NCI-H82 treated with DMSO at 0.1 percent for 48 hours (cell line): ENCODE measurements around the gene GRM7.

Experiments used
- DNase-seq: peaks from one replicate; lab custom pipeline; 2025; ENCODE audit not compliant: unreplicated experiment; lab: John Stamatoyannopoulos, UW

GRM7 gene

DNA sequence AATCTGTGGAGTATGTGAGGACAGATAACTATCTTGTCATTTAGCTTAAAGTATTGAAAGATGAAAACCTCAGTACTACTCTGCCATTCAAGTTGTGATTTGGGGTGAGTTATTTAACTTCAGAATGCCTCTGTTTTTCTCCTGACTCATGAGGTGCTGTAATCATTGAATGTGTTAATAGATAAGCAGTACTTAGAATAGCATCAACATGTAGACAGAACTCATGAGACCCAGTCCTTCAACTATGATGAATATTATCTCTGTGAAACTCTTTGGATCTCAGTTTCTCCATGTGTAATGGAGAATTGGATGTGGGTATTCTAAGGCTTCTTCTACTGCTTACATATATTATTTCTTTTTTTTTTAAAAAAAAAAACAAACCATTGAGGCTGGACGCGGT lies 431.4 kb downstream of the GRM7 start:
- DNase-seq: no peak

DNA sequence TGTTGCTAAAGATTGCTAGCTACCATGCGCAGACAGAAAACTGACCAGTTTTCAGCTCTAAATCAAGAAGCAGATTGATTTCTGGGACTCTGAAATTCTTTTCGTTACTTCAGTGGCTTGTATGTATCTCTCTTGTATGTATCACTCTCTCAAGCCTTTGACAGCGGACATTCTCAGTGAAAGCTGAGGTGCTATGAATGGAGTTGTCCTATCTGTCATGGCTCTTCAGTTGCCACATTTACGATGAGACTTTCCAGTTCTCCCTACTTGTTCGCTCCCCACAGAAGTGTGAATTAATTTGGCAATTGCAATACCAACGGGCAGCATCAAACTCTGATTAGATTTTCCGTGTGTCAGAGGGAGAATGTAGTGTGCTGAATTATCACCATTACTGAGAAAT lies 432.4 kb downstream of the GRM7 start:
- DNase-seq: no peak

DNA sequence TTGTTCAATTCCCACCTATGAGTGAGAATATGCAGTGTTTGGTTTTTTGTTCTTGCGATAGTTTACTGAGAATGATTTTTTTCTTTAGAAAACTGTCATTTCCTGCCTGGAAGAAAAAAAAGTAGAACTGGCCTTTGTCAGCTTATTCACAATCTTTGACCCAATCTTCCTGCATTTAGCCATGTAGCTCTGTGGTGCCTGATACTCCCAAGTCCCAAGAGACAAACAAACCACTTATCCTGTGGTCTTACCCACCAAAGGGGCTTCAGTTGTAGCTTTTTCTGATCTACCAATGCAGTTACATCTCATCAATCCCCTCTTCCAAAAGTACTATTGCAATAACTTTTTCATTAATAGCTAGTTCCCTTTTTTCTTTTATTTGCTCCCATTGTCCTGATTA lies 444.6 kb downstream of the GRM7 start:
- DNase-seq: no peak

DNA sequence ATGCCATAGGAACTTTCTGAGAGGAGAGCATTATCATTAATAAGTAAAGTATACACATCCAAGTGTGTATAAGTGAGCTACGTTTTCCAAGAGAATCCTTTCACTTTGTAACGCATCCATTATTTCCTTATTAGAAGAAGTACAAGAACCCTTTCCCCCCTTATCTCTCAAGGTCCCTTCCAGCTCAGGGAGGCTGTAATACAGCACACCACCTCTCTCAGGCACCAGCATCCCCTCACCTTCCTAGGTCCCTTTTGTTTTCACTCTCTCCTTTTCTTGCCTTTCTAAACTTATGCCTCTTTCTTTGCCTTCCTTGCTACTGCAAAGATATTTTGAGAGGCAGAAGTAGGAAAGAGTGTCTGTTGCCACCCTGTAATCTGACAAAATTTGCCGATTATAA lies 446.0 kb downstream of the GRM7 start:
- no peak for DNase-seq

DNA sequence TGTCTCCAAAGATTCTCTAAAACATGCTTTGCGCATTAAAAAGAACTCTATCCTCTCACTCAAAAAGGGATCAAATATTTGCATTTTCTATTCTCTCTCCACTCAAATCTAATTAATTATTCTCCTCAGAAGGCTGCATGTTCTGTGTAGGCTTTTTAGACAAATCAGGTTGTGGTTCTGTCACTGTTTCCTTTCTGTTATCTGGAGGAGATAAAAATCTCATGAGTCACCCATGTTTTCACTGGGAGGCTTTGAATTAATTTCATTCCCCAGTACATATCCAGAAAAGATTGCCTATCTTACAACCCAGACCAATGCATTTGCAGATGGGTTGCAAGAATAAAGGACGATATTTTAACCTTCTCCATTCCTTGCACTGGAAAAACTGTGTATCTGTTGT lies 446.5 kb downstream of the GRM7 start:
- no peak for DNase-seq

DNA sequence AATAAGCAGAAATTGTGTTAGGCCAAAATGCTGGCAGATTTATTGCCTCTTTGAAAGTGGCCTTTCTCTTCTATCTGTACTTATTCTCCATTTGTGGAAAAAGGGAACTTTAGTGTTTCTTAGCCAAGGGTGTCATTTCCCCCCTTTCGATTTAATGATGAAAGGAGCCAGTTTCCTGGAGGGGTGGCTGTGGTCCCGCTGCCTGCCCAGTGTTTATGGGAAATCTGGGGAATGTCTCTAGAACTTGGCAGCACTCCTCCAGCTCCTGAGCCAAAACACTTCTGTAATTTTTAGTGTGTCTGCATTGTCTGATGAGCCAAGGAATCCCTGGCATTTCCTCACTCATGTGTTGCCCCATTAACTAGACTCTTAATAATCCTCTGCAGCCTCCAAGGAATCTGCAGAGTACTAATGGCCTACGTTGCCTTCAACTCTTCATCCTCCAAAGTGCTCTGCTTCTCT lies 448.8 kb downstream of the GRM7 start:
- no peak for DNase-seq

DNA sequence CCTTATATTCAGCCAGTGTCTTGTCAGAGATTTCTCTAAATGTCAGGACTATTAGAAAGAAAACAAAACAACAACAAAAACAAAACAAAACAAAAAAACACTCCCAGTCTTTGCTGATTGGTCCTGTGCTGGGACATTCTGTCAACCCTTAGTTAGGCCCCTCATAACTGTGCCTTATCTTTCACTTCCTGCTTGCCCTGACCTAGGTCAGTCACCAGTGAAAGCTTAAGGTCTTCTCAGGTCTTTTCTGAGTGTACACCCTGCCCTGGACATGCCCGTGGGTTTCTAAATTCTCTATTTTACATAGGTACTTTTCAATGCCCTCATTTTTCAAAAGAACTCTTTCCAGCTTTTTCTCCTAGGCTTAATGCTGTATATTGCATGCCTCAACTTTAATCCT lies 454.1 kb downstream of the GRM7 start:
- DNase-seq: no peak

DNA sequence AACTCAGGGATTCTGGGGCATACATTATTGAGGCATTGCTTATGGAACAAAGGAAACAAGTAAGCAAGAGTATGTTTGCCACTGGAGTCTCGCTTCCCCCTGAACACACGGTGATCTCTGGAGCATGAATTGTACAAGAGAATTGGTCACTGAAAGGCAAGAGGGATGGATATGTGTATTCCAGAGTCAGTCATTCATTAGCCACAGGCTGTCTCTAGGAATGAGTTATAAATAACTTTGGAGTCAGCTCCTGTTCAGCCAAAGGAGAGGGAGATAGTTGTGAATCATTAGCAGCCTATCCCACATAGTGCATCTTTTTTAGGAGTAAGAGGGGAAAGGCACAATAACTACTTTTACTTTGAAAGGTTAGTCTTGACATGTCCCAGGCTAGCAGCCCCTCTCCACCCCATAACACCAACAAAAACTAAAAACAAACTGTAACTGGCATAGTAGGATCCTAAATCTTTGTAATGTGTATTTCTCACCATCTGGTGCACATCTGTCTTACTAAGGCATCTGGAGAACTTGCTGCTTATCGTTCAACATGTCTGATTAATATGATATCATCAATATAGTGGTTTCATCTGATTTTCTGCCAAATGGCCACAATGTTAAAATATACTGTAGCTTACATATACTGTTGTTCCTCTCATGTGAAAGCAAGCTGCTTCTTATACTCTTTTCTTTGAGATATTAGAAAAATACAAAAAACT lies 462.2 kb downstream of the GRM7 start:
- DNase-seq: no peak

DNA sequence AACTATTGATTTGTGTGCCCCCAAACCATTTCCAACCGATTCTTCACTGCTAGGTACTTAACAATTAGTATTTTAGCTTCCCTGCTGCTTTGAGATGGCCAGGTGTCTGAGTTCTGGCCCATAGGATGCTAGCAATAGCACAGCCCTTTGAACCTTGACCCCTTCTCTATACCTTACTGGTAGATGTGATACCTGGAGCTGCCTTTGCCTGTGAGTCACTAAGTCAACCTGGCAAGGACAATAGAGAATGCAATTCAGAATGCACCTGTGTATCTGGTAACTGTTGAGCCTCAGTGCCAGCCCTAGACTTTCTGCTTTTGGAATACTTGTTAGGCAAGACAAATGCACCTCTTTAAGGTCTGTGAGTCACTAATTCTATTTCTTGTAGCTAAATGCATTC lies 467.4 kb downstream of the GRM7 start:
- DNase-seq: no peak

DNA sequence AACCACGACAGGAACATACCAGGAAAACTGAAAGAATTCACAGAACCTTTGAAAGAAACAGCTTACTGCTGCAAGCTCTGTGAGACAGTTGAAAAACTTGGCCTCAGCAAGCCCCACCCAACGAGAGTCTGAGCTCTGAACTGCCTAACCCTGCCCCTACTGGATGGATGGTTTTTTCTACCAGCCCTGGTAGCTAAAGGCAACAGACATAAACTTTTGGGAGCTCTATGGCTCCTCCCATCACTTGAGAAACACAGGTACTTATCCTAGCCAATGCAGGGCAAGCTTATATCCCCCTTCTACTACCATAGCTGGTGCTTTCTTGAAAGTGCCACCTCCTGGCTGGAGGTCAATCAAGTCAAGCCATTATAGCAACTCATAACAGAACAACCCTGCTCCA lies 471.8 kb downstream of the GRM7 start:
- DNase-seq: no peak

DNA sequence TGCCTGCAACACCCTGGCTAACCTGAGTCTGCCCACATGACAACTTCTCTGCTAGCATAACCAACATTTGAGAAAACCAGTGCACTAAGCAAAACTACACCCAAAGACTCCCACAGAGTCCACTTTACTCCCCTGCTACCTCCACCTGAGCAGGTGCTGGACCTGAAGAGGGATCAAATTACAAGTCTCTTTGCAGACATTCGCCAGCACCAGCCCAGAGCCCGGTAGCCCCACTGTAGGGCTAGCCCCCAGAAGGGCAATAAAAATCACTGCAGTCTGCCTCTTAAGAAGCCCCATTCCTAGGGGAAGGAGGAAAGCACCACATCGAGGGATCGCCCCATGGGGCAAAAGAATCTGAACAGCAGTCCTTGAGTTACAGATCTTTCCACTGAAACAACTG lies 472.2 kb downstream of the GRM7 start:
- DNase-seq: no peak

DNA sequence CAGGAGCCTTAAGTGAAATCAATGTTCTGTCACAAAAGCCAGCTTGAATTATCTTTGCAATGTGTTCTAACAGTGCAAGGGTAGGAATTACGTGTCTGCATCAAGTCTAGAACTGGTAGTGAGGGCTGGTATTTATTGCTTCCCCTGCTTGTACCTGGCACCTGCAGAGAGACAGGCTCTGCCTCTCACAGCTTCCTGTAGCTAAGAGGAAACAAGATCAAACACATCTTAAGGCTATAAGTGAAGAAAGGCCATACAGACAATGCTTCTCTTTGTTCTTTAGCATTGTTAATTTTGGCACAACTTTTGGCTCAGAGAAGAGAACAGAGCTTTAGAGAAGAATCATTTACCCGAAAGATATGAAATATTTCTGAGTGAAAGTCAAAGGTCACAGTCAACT lies 479.9 kb downstream of the GRM7 start:
- DNase-seq: no peak

DNA sequence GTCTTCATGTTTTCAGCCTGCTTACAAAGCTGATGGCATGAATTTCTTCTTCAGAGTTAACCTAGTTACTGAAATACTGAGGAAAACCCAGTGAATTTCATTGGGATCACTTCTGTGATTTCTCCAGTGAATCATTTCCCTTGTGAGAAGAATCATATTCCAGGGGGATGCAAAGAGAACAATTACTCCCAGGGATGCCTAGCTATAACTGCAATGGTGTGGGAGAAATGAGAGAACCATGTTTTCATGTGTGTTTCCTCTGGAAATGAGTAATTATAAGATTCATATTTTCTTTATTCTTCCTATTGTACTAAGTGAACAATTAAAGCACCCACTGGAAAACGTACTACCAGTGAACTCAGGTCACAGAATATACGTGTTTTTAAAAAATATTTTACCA lies 485.4 kb downstream of the GRM7 start:
- no peak for DNase-seq

DNA sequence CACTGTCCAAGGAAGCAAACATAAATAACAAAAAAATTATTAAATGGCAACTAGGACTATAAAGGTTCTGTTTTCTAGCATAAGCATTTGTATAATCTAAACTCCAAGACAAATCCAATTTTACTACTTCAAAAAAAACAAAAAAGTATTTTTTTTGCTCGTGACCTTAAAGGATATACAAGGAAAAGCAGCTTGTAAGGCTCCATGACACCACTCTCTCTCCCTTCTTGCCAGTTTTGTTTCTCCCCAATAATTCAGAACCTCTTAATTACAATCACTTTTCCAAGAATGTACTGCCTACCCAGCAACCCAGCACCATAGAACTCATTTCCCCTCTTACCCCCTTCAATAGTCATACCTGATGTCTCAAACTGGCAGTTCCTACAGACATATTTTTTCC lies 496.2 kb downstream of the GRM7 start:
- no peak for DNase-seq

DNA sequence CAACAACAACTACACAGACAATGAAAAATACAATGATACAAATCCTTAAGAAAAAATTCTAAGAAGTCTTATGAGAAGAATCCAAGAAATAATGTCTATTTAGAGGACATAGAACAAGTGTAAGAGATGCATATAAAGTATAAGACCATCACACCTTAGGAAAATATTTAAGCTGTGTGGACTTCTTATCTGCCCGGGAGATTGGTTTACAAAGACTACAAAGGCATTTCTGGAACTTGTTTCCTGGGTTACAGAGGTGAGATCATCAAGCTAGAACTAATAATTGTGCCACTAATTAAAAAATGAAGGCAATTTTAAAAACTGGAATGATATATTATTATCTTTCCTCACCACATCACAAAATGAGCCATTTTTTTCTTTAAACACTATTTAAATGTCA lies 507.1 kb downstream of the GRM7 start:
- no peak for DNase-seq

DNA sequence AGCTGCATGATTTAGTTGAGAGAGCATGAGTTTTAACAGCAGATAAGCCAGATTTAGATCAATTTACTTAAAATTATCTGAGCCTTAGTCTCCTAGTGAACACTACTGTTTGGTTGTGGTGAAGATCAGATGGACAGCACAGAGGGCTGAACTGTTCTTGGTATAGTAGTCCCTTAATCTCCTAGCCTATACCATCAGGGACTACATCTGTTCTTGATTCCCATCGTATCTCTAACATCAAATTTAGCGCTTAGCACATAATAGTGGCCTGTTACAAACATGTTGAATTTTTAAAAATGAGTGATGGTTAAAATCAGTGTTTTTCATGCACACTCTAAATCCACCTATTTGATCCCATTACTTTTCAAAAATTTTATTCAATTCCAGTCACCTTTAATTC lies 507.7 kb downstream of the GRM7 start:
- peak; percentile 29 for DNase-seq

DNA sequence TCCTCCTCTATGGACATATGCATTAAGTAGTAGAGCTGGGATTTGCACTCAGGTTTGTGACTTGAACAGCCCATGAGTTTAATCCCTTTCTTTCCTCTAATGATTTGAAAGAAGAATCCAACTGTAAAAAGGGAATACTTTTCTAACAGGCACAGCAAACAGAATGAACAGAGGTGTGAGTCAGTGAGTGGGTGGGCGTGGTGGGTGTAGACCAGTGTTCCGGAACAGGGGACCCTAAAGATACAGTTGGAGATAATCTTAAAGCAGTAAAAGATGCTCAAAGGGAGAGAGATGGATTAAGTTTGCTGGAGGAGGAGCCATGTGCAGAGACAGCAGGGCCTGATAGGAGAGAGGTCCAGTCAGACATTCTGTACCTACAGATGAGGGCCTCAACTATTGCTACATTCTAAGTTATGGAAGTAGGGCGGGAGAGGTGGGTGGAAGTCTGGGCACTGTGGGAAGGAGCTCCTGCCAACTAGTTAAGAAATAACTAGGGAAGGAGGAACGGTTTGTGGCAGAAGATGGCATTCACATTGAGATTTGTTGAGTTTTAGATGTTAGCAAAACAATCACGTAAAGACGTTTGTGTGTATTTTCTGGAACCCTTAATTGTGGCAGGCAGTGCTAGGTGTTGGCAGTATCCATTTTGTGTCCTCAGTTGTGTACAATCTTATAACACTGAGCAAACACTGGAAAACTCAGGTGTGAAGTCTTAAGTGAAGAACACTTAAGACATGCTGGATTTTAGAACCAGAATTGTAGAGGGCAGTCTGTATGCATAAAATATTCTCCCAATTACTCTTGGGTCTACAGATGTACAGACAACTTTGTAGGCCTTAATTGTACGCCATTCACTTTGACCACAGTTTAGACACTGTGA lies 511.0 kb downstream of the GRM7 start:
- peak; percentile 50 for DNase-seq

DNA sequence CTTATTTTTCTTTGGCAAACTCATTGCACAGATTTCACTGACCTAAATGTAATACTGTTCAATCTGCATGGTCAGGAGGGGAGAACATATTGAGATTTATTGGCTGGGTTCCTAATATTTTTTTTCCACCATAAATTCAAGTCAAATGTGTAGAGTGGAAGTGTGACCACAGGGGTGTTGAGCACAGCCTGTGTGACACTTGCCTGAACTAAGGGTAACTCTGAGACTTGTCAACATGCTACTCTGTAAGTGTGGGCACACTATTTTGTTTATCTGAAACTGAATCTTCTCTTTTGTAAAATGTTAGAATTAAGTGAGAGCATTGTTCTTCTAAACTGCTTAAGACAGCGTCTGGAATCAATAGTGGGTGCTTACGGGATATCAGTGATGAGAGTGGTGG lies 516.2 kb downstream of the GRM7 start:
- no peak for DNase-seq

DNA sequence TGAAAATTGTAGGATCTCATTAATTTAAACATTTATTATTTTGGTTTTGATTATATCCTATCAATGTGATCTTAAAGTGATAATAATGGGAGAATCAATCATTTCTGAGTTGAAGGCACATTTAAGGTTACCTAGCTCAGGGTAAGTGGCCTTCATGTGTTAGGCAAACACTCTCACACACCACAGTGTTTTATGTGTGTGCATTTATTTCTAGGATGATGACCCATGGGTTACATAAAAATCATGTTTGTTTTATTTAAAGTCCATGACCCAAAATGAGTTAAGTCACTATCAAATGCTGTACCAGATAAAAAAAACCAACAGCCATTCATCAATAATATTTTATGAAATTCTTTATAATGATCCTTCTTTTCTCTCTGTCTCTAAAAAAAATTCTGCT lies 520.8 kb downstream of the GRM7 start:
- DNase-seq: no peak

DNA sequence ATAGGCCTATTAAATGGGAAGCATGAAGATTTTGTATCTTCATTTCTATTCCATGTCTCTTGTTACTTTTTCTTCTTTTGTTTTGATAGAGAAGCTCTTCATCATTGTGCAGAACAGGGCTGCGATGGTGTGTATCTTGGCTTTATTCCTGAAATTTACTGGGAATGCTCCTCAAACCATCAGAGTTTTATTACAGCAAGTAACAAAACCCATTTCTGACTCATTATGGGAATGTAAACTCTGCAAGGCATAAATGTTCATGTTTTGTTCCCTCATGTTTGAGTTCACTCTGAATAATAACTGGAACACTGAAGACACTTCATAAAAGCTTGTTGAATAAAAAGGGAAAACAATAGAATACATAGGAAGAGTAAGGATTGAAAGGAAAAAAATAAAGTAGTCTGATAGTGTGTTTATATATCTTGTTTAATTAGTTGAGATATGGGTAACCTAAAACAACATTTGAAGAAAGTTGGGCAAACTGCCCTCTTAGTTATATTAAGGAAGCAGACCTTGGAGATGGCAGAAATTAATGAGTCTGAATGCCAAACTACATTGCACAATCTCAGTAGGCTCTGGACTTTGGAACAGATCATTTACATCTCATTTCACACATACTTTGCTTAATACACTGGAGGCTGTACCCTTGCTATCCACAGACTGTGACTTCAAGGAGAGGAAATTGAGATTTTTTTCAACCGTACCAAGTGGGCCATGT lies 521.5 kb downstream of the GRM7 start:
- DNase-seq: no peak

DNA sequence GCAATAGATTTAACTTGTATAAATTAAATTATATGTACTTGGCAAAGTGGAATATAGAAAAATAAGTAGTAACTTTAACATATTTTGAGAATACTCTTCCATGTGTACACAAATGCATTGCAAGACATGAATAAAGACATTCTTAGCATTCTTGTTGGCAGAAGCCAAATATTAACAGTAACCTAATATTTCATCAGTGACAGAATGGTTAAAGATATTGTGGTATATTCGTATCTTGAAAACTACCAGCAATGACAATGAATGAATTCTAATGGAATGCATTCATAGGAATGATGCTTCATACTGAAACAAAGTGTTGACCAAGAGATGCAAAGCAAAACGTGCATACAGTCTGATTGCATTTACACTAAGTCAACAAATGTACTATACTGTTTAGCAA lies 524.7 kb downstream of the GRM7 start:
- DNase-seq: no peak

DNA sequence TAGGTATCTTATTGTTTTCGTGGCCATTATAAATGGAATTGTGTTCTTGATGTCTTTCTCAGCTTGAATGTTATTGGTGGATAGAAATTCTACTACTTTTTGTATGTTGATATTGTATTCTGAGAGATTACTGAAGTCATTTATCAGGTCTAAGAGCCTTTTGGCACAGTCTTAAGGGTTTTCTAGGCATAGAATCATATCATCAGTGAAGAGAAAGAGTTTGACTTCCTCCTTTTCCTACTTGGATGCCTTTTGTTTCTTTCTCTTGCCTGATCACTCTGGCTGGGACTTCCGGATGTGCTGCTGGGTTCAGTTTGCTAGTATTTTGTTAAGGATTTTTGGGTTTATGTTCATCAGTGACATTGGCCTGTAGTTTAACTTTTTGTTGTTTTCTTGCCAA lies 527.1 kb downstream of the GRM7 start:
- no peak for DNase-seq
